T-helper 1 cell treated with Interleukin-12 subunit alpha and Interleukin-12 subunit beta and Interleukin-4 antibody, amounts not matched to agents 30 μg/mL and 1 μg/mL, for 36 hours (primary cell): ENCODE results near the gene KRTAP4-6.
"Not testable (repeated sequence)": the region's sequence is repeated elsewhere in the genome, so short reads cannot be mapped to it uniquely, and the experiment has no call there.

Experiments
- H3K27ac Mint-ChIP-seq: one replicate; pipeline ENCODE4 v1.8.0; 2021; ENCODE audit warnings: mild to moderate bottlenecking, mixed read lengths
- H3K27me3 Mint-ChIP-seq: one replicate; pipeline ENCODE4 v1.8.0; 2021; ENCODE audit warnings: low read depth, mixed read lengths
- H3K36me3 Mint-ChIP-seq: one replicate; pipeline ENCODE4 v1.8.0; 2021; ENCODE audit warnings: low read depth, mixed read lengths
- H3K4me1 Mint-ChIP-seq: one replicate; pipeline ENCODE4 v1.8.0; 2021; ENCODE audit warnings: low read depth, mixed read lengths
- H3K4me3 Mint-ChIP-seq: one replicate; pipeline ENCODE4 v1.8.0; 2021; ENCODE audit warnings: mild to moderate bottlenecking, moderate library complexity, mixed read lengths
- H3K9me3 Mint-ChIP-seq: one replicate; pipeline ENCODE4 v1.8.0; 2021; ENCODE audit warnings: mixed read lengths

The KRTAP4-6 gene

GRCh38 chr17:41103896-41104295 lies 36.4 kb downstream of the KRTAP4-6 start:
- H3K4me1 Mint-ChIP-seq: no peaks in the 10 kb centered on the region
- peaks cover 3% of the 10 kb centered on the region for H3K27me3 Mint-ChIP-seq
- no peak overlapping the region for H3K4me3 Mint-ChIP-seq
- no peaks in the 10 kb centered on the region for H3K9me3 Mint-ChIP-seq
- H3K27ac Mint-ChIP-seq: no peak overlapping the region
- no peaks in the 10 kb centered on the region for H3K36me3 Mint-ChIP-seq

GRCh38 chr17:41101586-41102259 lies 38.6 kb downstream of the KRTAP4-6 start, which contains the start of gene KRTAP4-16:
Gene KRTAP4-16, minus strand, starts transcription at chr17:41102209. Its CDS starts 0 bp downstream, at chr17:41102209.
- Mint-ChIP-seq H3K27me3 (peaks cover 3% of the 10 kb centered on the region), H3K4me3 (no peak within 1 kb of the TSS), H3K9me3 (no peaks in the 10 kb centered on the region)

GRCh38 chr17:41099682-41100480 lies 40.5 kb downstream of the KRTAP4-6 start:
- not testable (repeated sequence) for H3K27ac Mint-ChIP-seq, H3K9me3 Mint-ChIP-seq, H3K4me1 Mint-ChIP-seq, H3K27me3 Mint-ChIP-seq, H3K4me3 Mint-ChIP-seq, H3K36me3 Mint-ChIP-seq

More at GRCh38 chr17:41101586-41102259, 38.6 kb downstream of the KRTAP4-6 start, which contains the start of gene KRTAP4-16:
- no peaks in the 10 kb centered on the region for H3K4me1 Mint-ChIP-seq
- no peaks in the 10 kb centered on the region for H3K36me3 Mint-ChIP-seq
- no peak within 1 kb of the TSS for H3K27ac Mint-ChIP-seq

GRCh38 chr17:41098481-41098880 lies 41.9 kb downstream of the KRTAP4-6 start:
- Mint-ChIP-seq H3K27ac (no peak overlapping the region), H3K36me3 (no peaks in the 10 kb centered on the region), H3K4me1 (no peaks in the 10 kb centered on the region), H3K9me3 (no peaks in the 10 kb centered on the region), H3K27me3 (peaks cover 3% of the 10 kb centered on the region), H3K4me3 (no peak overlapping the region)

GRCh38 chr17:41098042-41098441 lies 42.3 kb downstream of the KRTAP4-6 start, which contains the start of gene KRTAP4-8:
Gene KRTAP4-8, minus strand, starts transcription at chr17:41098142. Its CDS starts 58 bp downstream, at chr17:41098084.
- peaks cover 3% of the 10 kb centered on the region for H3K27me3 Mint-ChIP-seq
- H3K27ac Mint-ChIP-seq: no peak within 1 kb of the TSS
- H3K4me1 Mint-ChIP-seq: no peaks in the 10 kb centered on the region
- peaks cover 1% of the 10 kb centered on the region for H3K9me3 Mint-ChIP-seq
- H3K36me3 Mint-ChIP-seq: no peaks in the 10 kb centered on the region
- H3K4me3 Mint-ChIP-seq: no peak within 1 kb of the TSS

GRCh38 chr17:41096055-41096454 lies 44.3 kb downstream of the KRTAP4-6 start:
- H3K27ac Mint-ChIP-seq: no peak overlapping the region
- H3K9me3 Mint-ChIP-seq: peaks cover 5% of the 10 kb centered on the region
- H3K4me1 Mint-ChIP-seq: no peaks in the 10 kb centered on the region
- no peak overlapping the region for H3K4me3 Mint-ChIP-seq
- H3K36me3 Mint-ChIP-seq: no peaks in the 10 kb centered on the region
- peaks cover 3% of the 10 kb centered on the region for H3K27me3 Mint-ChIP-seq
